Activated CD4-positive, alpha-beta T cell treated with anti-CD3 and anti-CD28 coated beads, Interleukin-2, amount 50 U/mL, for 16 hours (primary cell): ENCODE measurements around the gene OSBPL10.
"Not testable (repeated sequence)": the region's sequence is repeated elsewhere in the genome, so short reads cannot be mapped to it uniquely, and the experiment has no call there.

Source experiments
- DNase-seq: peaks from one replicate; pipeline ENCODE4 v3.0.0-alpha.2; 2020

Gene OSBPL10

GRCh38 chr3:31885235-31885634 is 95.8 kb downstream of the OSBPL10 start:
- no peak for DNase-seq

GRCh38 chr3:31884251-31884650 is 96.8 kb downstream of the OSBPL10 start:
- no peak for DNase-seq

DNA sequence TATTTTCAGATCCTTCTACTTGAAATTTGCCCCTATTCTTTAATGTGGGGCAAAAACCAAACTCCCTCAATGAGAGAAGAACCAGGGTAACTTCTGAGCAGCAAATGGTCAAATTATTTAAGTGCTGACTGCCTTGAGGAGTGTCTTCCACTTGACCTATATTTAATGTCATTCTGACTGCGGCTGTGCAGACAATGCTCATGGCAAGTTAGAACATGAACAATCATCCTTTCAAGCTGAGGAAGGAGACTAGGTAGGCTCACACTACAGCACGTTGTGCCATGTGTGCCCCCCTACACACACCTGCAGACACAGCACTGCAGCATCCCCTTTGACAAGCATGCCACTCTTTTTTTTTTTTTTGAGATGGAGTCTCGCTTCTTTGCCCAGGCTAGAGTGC is 98.2 kb downstream of the OSBPL10 start:
- DNase-seq: no peak

GRCh38 chr3:31882431-31882830 is 98.6 kb downstream of the OSBPL10 start:
- no peak for DNase-seq

- DNase-seq: no peak
These were observed 100.5 kb downstream of the OSBPL10 start for GRCh38 chr3:31880482-31881078.

DNA sequence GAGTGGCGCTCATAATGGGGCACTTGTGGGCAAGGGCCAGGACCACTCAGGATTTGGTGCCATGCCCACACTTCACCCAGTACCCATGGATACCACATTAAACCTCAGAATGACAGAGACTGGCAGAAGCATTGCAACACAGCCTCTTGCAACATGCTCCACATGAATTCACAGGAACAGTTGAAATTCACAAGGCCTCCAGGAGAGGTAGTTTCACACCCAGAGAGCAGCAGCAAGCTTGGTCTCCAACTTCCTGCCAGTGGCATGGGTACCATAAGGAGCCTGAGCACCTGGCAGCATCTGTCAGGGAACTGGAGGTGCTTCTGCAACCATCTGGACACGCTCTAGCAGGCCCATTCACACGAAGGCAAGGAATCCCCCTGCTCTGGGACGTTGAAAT is 101.0 kb downstream of the OSBPL10 start:
- DNase-seq: peak; percentile 7

DNA sequence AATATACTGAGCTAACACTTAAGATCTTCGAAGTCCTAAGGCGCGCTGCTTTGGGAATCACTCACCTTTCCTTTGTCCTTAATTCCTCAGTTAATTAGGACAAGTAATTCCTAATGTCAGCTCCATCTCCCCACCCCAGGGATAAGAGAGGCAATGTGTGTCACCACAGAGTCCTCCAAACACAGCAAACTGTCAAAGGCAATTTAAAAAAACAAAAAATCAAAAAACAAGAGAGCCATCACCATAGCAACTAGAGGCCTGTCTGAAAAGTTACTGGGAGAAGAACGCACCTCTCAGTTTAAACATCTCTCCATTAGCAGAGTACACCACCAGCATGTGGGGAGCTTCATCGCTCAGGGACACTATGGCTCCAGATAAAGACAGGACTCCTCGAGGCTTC is 101.7 kb downstream of the OSBPL10 start:
- no peak for DNase-seq

DNA sequence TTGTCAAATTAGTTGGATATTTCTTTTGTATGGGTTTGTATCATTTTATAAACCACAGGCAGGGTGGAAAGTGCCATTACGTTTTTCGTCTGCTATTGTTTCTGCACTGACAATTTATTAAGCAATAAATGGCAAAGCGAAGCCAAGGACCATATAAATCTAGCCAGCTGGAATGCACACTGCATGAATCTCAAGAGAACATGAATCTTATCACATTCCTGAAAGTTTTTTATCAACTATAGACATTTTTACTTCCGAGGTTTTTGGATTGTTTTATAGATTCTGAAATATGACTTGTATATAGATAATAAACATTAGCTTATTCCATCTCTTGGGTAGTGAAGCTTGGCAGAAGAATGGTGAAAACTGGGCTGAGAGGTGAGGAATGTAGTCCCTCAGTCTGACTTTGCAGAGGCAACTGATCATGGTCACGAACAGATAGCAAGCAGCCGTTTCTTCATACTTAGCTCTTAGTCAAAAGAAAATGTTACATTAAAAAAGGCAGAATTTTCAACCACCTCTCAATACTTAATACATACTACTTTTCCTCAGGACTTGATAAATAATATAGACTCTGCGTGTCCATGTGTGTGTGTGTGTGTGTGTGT is 102.7 kb downstream of the OSBPL10 start:
- DNase-seq: no peak

DNA sequence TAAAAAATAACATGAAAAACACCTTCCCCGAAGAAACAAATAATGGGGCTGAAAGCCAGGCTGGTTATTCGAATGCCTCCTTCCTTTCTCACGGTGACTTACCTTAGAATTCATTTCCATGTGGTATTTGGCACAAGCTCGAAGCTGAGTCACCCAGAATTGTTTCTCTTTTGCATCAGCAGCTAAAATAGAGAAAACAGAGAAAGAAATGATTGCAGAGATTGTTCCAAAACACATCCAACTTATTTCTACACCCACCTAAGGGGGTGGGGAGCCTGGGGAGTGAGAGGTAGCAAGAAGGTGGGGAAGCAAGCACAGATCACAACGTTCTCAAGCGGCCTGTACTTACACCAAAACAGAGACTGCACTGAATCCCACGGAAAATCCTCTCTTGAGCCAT is 104.7 kb downstream of the OSBPL10 start:
- no peak for DNase-seq

DNA sequence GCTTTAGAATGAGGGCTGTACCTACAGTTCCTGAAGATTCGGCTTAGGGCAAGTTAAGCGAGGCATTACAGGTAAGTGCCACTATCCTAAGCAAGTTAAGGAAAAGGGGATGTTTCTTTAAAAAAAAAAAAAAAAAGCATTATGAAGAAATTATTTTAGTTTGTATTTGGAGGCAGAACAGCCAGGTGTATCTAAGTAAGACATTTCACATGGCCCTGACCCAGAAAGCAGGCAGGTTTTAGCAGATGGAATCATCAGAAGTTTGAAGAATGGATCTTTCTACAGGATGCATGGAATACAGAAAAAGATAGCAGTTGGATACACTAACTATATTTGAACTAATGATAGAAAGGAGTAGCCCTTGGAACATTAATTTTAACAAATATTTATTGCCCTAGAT is 105.6 kb downstream of the OSBPL10 start:
- no peak for DNase-seq

DNA sequence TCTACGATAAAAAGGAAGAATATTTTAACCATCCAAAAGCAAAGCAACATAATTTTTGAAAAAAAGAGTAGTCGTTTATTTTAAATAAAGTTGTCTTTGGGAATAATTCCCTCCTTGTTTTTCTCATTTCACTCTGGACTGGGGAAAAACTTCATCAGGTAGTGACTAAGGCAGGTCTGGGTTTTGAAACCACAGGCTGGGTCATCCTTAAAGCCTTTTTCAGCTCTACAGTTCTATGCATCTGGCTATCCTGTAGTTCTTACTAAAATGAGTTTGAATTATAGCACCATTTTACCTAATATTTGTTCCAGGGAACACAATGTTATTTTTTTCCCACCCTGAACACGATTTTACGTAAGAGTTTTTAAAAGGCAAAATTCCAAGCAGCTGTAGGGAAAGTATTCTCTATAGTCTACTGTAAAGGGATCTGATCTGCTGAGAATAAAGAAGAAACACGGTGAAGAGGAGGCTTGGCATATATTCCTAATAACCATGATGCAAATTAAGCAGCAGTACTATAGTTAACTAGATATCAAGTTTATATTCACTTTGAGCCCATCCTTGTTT is 107.7 kb downstream of the OSBPL10 start:
- DNase-seq: no peak

- DNase-seq: no peak
These were observed 109.0 kb downstream of the OSBPL10 start for GRCh38 chr3:31871939-31872507.

DNA sequence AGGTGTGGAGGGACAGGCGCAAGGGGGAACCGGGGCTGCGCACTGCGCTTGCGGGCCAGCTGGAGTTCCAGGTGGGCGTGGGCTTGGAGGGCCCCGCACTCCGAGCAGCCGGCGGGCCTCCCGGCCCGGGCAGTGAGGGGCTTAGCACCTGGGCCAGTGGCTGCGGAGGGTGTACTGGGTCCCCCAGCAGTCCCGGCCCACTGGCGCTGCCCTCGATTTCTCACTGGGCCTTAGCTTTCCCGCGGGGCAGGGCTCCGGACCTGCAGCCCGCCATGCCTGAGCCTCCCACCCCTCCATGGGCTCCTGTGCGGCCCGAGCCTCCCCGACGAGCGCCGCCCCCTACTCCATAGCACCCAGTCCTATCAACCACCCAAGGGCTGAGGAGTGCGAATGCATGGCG is 111.0 kb downstream of the OSBPL10 start:
- DNase-seq: not testable (repeated sequence)

DNA sequence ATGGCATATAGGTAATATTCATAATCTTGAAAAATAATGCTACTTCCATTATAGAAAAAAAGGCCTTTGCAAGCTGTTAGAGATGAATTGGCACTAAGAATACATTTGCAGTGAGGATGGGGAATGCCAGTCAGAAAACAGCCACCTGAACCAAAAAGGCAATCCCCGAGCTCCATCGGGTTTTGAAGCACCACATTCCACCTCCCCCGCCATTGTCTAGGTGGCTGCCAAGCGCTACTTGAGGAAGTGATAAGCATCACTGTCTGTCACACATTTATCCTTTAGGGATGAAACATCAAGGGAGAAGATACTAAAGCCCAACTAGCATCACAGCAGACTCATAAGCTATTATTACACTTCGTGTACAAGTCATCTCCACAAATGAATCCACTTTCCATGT is 112.8 kb downstream of the OSBPL10 start:
- DNase-seq: no peak

GRCh38 chr3:31862666-31863279 is 118.3 kb downstream of the OSBPL10 start:
- DNase-seq: no peak

GRCh38 chr3:31861826-31862225 is 119.2 kb downstream of the OSBPL10 start:
- DNase-seq: no peak

DNA sequence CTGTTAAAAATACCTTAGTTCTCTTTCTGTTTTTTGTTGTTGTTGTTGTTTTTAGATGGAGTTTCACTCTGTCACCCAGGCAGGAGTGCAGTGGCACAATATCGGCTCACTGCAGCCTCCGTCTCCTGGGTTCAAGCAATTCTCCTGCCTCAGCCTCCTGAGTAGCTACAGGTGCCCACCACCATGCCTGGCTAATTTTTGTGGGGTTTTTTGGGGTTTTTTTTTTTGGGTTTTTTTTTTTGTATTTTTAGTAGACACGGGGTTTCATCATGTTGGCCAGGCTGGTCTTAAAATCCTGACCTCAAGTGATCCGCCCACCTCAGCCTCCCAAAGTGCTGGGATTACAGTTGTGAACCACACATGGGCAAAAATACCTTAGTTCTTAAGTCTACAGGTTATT is 120.4 kb downstream of the OSBPL10 start:
- not testable (repeated sequence) for DNase-seq

DNA sequence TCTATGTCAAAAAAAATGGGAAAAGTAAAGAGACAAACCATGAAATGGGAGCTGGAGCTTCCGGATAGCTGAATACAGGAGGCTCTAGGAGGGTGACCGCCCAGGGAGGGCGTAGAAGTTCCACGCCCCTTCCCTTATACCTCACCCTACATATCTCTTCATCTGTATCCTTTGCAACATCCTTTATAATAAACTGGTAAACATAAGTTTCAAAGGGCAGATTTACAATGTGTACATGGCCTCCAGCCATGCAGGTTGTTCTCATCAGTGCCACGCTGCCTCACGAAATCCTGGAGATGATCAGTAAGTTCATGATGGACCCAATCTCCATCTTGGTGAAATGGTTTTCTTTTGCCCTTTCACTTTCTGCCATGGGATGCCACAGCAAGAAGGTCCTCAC is 121.8 kb downstream of the OSBPL10 start:
- no peak for DNase-seq

DNA sequence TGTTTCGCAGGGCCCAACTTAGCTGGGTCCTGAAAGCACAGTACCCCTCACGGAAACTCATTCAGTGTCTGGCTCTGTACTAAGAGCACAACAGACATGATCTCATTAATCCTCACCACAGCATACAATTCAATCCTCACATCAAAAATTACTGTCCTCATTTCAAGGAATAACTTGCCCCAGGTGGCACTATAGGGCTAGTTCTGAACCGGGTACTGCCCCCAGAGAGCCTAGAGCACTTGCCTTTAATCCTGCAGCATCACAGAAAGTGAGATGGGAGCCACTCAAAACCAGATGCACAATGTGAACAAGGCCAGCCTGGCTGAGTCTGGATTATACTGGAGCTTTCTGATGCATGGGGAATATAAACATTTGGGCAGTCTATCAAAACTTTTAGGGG is 122.6 kb downstream of the OSBPL10 start:
- no peak for DNase-seq

DNA sequence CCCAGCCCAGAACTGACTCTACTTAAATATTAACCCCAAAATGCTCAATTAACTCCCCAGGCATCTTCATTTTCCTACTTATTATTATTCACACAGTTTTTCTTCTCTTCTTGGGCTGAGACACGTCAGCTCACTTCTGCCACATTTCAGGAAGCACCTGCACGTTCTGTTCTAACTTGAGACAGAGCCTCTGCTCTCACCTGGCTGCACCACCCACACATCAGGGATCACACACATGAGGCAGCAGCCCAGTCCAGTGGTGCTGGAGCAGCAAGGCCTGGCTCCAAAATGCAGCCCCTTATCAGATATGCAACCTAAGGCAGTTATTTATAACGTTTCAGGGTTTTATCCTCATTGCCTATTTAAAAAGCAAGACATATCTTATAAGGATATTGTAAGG is 127.5 kb downstream of the OSBPL10 start:
- no peak for DNase-seq

GRCh38 chr3:31851278-31851677 is 129.8 kb downstream of the OSBPL10 start:
- DNase-seq: no peak

GRCh38 chr3:31848911-31849310 is 132.2 kb downstream of the OSBPL10 start:
- no peak for DNase-seq

- DNase-seq: no peak
These were observed 132.8 kb downstream of the OSBPL10 start for GRCh38 chr3:31848163-31848818.

DNA sequence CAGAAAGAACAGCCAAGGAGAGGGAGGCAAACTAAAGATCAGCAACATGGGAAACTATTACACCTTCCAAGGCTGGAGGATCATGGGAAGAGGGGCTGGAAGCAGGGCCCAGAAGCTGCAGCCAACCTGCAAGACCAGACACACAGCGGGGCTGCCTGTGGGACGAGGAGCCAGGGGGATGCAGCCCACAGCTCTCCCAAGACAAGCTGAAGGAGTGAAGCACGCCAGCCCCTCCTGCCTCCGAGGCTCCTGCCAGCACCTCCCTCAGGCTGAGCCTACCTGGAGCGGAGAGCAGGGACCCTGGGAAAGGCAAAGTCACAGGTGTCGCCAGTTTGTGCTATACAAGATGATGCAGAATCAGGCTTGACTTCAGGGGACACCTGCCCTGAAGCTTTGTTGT is 133.3 kb downstream of the OSBPL10 start:
- DNase-seq: no peak
